K562 (cell line): ENCODE measurements around the gene GET4. TPM values are rescaled to one million over a fixed set of nuclear protein-coding genes. Genes with fewer than 3 reads are reported as not detected.
A peak's percentile ranks its signal among the peaks of the same experiment; 100 is the strongest.

Experiments
- CHAMP1 ChIP-seq: fragments of 450-650 bp; IDR thresholded peaks from 2 replicates; pipeline ENCODE4 v1.6.1; 2016; ENCODE audit warnings: mild to moderate bottlenecking
- E4F1 ChIP-seq: fragments of 250-450 bp; sonication (Bioruptor Pico); IDR thresholded peaks from 2 replicates; pipeline ENCODE4 v1.5.0; 2021; ENCODE audit warnings: mild to moderate bottlenecking, borderline replicate concordance
- GTF2F1 ChIP-seq: IDR thresholded peaks from 2 replicates; pipeline ENCODE4 v1.6.1; 2011; ENCODE audit warnings: low read depth, low read length, improper control_type of control experiment
- HDAC1 ChIP-seq, 2 experiments: fragments of 450-650 bp; IDR thresholded peaks; 2 replicates each; pipeline ENCODE4 v1.6.1; 2016 to 2017; ENCODE audit warnings: inconsistent platforms in 1 of 2, mild to moderate bottlenecking in 1 of 2, moderate library complexity in 1 of 2
- KAT8 ChIP-seq: fragments of 450-650 bp; IDR thresholded peaks from 2 replicates; pipeline ENCODE4 v1.6.1; 2016; ENCODE audit warnings: low read depth, mild to moderate bottlenecking
- KLF16 ChIP-seq: IDR thresholded peaks from 2 replicates; pipeline ENCODE4 v1.6.1; 2016; ENCODE audit warnings: antibody characterized with exemption
- LEF1 ChIP-seq: fragments of 450-650 bp; IDR thresholded peaks from 2 replicates; pipeline ENCODE4 v1.6.1; 2016; ENCODE audit warnings: mild to moderate bottlenecking
- PHF8 ChIP-seq: fragments of 200-600 bp; sonication (generic); IDR thresholded peaks from 2 replicates; pipeline ENCODE4 v1.6.1; 2012; ENCODE audit warnings: mixed run types, mild to moderate bottlenecking, inconsistent platforms, low read length, moderate library complexity, borderline replicate concordance
- PKNOX1 ChIP-seq: fragments of 450-650 bp; IDR thresholded peaks from 2 replicates; pipeline ENCODE4 v1.6.1; 2016
- POLR2AphosphoS5 ChIP-seq: IDR thresholded peaks from 2 replicates; pipeline ENCODE4 v1.6.1; 2011; ENCODE audit warnings: mild to moderate bottlenecking, low read depth, low read length, moderate library complexity; ENCODE audit not compliant: control insufficient read depth, insufficient read depth
- PRMT5 ChIP-seq: sonication (generic); formaldehyde crosslinking; IDR thresholded peaks from 2 replicates; pipeline ENCODE4 v1.5.0; 2020; ENCODE audit warnings: missing genetic modification reagents
- PYGO2 ChIP-seq: fragments of 450-650 bp; IDR thresholded peaks from 2 replicates; pipeline ENCODE4 v1.6.1; 2016; ENCODE audit warnings: mild to moderate bottlenecking, missing genetic modification characterization, moderate library complexity, missing compliant biosample characterization
- ZNF318 ChIP-seq, 2 experiments: fragments of 450-650 bp; IDR thresholded peaks; 2 replicates each; pipeline ENCODE4 v1.6.1; 2016; ENCODE audit warnings: mild to moderate bottlenecking in 2 of 2, borderline replicate concordance in 1 of 2, low read depth in 1 of 2, moderate library complexity in 1 of 2
- ZNF77 ChIP-seq: fragments of 250-450 bp; sonication (Bioruptor Pico); IDR thresholded peaks from 2 replicates; pipeline ENCODE4 v1.5.0; 2020
- polyA plus RNA-seq, 8 experiments: library from polyadenylated mRNA; depleted of rRNA in 4 of 8; stranded (reverse) in 5 of 8; unstranded in 3 of 8; fragments of >200 nt; fragmentation: Nextera tagmentation in 2 of 8; fragmentation: Illumina TruSeq in 1 of 8; extraction: Ambion mirVana in 2 of 8; extraction: Trizol in 1 of 8; gene quantifications; 2 replicates each; pipeline versions ENCODE4 v1.2.1 to v1.2.3, GENCODE V29; 2011 to 2014; ENCODE audit warnings: inconsistent platforms in 1 of 8, missing spikeins in 1 of 8
- total RNA-seq, 7 experiments: library from RNA; depleted of rRNA in 6 of 7; stranded (reverse); fragments of >200 nt in 6 of 7; fragmentation: Illumina TruSeq in 2 of 7; extraction: Trizol in 2 of 7; gene quantifications; 2 replicates each; pipeline versions ENCODE4 v1.2.1 to v1.2.3, GENCODE V29; 2011 to 2021; ENCODE audit warnings: low replicate concordance in 1 of 7

The GET4 gene
- total and polyA plus RNA-seq, 9 of the 15 experiments (the other 6 are each of a cell fraction or from before 2014, with no cell fraction given), result 0.99 to 122 (median 40.4) TPM

GRCh38 chr7:831596-832166 lies 44.7 kb upstream of the GET4 start (continued):
- TF ChIP-seq KLF16 (no peak), GTF2F1 (no peak), POLR2AphosphoS5 (no peak), ZNF318 (IDR thresholded peaks at IDR 0.05; ENCODE audit: borderline replicate concordance in 1 of 2, low read depth in 1 of 2) (peak in 1 of 2 experiments; percentile 59; a peak in 2 of 4 replicates), PYGO2 (no peak), HDAC1 (IDR thresholded peaks at IDR 0.05) (no peak), PKNOX1 (peak; percentile 77), KAT8 (no peak), LEF1 (peak; percentile 86), CHAMP1 (no peak), PHF8 (no peak), PRMT5 (CRISPR knock-in tag) (no peak), E4F1 (no peak), ZNF77 (CRISPR knock-in tag) (no peak)
